ENCODE data around the gene TAGAP.

- TF ChIP-seq ELF4 (IDR thresholded peaks at IDR 0.05) (no peak), FOXA1 (IDR thresholded peaks at IDR 0.05) (no peak), BHLHE40 (IDR thresholded peaks at IDR 0.05; ENCODE audit: borderline replicate concordance) (no peak), TARDBP (IDR thresholded peaks at IDR 0.05) (no peak), SUZ12 (IDR thresholded peaks at IDR 0.05) (no peak), SP1 (IDR thresholded peaks at IDR 0.05) (no peak), FOXM1 (IDR thresholded peaks at IDR 0.05; ENCODE audit: borderline replicate concordance) (no peak), CTBP1 (IDR thresholded peaks at IDR 0.05; ENCODE audit: borderline replicate concordance) (no peak), NFRKB (IDR thresholded peaks at IDR 0.05) (no peak), LEF1 (IDR thresholded peaks at IDR 0.05; ENCODE audit: borderline replicate concordance) (no peak), FOXK2 (IDR thresholded peaks at IDR 0.05) (no peak), ARNT (IDR thresholded peaks at IDR 0.05) (no peak), ZNF384 (IDR thresholded peaks at IDR 0.05) (no peak)
- TF ChIP-seq, protein P1, sequence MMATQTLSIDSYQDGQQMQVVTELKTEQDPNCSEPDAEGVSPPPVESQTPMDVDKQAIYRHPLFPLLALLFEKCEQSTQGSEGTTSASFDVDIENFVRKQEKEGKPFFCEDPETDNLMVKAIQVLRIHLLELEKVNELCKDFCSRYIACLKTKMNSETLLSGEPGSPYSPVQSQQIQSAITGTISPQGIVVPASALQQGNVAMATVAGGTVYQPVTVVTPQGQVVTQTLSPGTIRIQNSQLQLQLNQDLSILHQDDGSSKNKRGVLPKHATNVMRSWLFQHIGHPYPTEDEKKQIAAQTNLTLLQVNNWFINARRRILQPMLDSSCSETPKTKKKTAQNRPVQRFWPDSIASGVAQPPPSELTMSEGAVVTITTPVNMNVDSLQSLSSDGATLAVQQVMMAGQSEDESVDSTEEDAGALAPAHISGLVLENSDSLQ (IDR thresholded peaks at IDR 0.05) = no peak
Observed at GRCh38 chr6:159023893-159024292, 20.9 kb downstream of the TAGAP start.

Data from HEK293T (cell line).